Activated CD8-positive, alpha-beta memory T cell treated with anti-CD3 and anti-CD28 coated beads for 24 hours (primary cell): ENCODE results near the gene ATM.
"Not testable (repeated sequence)": the region's sequence is repeated elsewhere in the genome, so short reads cannot be mapped to it uniquely, and the experiment has no call there.

ENCODE experiments used
- DNase-seq: peaks from one replicate; pipeline ENCODE4 v3.0.0-alpha.2; 2020

ATM gene

DNA sequence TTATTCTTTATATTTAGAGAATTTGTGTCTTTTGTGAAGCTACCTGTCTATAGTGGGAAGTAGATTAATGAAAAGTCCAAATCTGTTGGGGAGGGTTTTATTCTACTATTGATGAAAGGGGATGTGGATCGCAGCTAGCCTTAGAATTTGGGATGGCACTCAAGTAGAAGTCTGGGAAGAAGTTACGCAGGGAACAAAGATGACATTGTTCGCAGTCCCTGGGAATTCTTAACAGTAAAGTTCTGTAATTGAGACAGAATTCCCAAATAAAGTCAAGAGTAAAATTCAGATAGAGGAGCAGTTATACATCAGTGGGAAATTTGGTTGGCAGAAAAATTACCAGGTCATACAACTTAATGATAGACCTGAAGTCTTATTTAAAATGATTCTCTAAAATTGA lies 64.1 kb downstream of the ATM start:
- DNase-seq: no peak

DNA sequence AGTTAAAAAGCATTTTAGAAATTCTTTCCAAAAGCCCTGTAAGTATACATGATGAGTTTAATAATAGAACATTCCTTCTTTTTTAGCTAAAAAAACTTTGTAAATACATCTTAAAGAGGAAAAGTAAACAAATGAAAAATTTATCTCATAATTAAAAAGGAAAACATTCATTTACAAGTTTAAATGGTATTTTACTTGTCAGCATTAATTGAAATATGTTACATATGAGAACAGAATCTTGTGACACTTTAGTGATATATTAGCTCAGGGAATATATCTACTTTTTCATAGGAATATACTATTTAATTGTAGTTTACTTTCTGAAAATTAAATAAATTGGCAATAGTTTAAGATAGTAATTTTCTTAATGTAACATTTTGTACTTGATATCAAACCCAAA lies 66.2 kb downstream of the ATM start:
- not testable (repeated sequence) for DNase-seq

DNA sequence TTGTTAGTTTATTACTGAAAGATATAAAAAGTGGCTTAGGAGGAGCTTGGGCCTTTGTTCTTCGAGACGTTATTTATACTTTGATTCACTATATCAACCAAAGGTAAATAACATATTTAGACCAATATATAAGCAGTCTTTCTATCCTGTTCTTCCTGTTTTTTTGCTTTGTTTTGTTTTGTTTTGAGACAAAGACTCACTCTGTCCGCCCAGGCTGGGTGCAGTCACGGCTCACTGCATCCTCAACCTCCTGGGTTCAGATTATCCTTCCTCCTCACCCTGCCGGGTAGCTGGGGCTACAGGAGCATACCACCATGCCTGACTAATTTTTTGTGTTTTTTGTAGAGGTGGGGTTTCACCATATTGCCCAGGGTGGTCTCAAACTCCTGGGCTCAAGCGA lies 66.8 kb downstream of the ATM start:
- DNase-seq: no peak

DNA sequence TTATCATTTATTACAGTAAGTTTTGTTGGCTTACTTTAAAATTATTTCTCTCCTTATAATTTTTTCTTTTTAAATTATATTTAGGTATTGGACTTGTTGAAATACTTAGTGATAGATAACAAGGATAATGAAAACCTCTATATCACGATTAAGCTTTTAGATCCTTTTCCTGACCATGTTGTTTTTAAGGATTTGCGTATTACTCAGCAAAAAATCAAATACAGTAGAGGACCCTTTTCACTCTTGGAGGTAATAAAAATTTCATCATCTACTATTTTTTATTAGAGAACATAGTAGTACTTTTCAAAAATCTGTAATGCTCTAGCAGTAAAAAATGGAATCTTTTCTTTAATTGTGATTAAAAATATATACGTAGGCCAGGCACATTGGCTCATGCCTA lies 70.4 kb downstream of the ATM start:
- DNase-seq: no peak

DNA sequence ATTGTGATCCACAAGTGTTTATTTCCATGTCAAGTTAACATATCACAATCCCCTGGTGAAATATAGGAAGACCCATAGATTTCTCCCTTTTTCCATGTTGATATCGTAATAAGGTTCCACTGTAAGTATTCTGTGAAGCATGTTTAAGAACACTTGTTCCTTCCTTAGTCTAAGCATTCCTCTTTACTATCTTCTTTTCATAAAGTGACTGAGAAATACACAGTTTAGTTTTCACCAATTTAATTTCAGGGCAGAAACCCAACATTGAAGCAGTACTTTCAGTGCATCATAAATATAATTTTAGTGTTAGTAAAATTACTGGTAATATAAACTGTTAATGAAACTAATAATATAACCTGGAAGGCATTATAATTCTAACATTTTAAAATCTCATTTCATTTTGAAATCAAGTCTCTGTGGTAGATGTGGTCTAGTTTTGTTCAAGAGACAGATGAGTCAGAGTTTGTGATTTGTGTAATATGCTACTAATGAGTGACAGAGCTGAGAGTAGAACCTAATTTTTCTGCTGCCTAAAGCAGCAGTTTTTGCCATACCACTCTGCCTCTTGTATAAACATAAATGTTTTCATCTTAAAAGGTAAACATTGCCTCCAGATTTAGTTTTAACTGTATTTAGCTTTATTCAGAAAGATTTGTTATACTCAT lies 79.4 kb downstream of the ATM start:
- no peak for DNase-seq

DNA sequence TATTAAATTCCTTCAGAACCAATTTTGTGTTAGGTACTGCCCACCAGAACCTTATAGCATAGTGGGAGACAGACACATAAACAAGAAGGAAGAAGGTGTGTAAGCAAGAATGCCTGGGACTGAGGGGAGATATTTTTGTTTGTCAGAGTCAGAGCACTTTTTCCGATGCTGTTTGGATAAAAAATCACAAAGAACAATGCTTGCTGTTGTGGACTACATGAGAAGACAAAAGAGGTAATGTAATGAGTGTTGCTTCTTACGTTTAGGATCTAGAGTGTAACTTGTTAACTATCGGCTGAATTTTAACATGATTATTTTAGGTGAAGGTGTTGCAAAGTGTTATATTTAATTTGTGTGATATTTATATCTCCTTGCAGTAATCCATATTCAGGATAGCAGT lies 84.9 kb downstream of the ATM start:
- DNase-seq: no peak

DNA sequence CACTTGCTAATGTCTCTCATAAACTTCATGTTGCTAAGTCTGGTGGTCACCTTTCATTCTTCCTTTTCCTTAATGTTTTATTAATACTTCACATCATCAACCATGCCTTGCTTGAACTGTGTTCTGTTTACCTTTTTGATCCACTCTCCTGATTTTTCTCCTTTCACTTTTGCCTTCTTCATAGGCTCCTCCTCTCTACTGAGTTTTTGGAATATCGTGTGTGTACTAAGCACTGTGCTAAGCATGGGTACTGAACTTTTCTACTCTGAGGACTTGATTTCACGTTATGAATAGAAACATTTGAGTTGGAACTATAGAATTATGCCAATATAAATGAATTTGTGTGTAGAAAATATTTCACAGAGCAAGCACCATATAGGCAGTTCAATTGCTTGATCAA lies 90.6 kb downstream of the ATM start:
- DNase-seq: no peak

DNA sequence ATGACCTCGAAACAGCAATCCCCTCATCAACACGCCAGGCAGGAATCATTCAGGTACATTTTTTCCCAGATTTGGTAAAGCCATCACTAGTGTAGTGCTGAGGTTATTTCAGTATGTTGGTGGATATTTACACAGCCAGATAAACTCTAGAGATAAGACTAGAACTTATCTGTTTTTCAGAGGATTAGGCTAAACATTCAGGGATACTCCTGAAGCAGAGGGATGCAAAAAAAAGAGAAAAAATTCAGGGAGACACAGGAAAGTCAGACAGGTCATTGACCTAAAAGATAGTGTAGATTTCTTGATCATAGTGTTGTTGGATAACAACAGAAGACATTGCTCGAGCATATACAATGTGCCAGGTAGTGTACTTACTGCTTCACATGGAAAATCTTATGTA lies 93.2 kb downstream of the ATM start:
- no peak for DNase-seq

DNA sequence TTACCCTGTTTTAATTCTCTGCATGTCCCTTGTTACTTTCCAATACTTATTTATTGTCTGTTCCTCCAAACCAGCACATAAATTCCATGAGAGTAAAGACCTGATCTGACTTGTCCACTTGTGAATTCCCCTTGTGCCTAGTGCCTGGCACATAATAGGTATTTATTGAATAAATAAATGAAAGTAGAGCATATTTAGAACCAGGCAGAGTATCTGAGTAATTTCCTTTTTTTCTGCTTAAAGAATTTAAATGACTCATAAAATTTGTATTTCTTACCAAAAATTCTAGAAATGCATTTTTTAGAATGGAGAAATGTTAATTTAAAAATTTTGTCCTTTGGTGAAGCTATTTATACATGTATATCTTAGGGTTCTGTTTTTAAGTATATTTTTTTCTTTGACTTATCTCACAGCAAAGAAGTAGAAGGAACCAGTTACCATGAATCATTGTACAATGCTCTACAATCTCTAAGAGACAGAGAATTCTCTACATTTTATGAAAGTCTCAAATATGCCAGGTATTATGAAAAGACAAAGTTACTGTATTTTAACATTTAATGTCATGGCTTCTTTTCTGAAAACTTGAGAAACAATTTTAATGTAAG lies 96.8 kb downstream of the ATM start:
- no peak for DNase-seq

DNA sequence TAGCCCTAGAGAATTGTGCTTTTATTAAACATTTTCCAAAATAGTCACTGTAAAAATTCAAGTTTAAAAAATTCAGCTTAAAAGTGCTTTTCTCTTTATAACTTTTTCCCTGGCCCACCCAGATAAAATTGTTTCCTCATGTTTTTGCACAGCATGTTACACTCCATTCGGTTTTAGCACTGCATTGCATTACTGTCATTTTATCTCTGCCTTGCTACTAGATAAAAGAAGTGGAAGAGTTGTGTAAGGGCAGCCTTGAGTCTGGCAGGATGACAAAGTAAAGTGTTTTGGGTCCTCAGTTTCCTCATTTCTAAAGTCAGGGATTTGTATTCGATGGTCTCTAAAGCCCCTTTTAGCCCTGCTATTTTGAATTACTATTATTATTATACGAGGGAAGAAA lies 99.8 kb downstream of the ATM start:
- DNase-seq: no peak

DNA sequence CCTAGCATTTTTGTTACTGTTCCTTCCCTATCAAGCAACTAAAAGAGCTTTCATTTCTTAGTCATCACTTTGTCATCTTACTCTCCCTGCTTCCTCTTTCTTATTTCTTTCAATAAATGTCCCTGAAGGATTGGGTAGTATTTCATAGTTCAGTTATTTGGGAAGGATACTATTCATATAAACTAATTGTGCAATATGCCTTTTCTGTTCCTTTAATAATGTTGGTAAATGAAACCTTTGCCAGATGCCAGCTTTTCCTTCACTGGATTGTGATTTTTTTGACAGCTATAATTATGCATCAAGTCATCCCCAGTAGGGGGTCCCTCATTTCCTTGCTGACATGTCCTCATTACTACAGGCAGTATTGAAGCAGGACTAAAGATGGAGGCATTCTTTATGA lies 101.7 kb downstream of the ATM start:
- DNase-seq: no peak

DNA sequence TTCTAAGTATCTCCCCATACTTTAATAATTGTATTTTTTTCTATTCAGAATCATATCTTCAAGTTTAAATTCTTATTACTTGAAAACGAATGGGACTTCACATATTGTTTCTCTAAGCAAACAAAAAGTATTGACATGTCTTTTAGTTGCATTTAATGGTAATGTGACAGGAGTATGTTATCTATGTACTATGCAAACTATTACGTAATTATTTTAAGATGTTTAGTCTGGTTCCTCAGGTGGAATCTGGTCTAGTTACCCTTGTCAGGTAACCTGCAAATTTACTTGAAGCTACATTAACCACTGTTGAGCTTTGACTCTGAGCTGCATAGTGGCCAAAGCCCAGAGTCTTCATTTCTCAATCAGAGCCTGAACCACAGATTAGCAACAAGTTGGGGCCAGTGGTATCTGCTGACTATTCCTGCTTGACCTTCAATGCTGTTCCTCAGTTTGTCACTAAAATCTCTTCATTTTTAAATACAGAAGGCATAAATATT lies 110.6 kb downstream of the ATM start:
- no peak for DNase-seq

DNA sequence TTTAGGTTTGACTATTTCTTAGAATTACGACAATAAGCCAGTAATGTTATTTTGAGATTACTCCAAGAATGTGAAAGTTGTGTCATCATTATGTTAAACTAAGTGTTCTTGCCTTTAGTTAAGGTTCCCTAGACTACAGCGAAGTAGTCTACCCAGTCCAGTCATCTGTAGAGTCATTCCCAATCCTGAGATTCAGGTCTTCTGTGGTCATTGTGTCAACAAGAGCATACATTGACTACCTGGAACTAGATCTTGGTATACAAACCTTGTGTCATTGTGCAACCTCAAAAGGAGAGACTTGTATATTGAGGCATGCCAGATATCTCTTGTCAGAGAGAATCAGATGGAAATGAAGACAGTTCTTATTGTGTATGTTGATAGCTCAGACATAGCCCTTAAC lies 115.9 kb downstream of the ATM start:
- DNase-seq: no peak

DNA sequence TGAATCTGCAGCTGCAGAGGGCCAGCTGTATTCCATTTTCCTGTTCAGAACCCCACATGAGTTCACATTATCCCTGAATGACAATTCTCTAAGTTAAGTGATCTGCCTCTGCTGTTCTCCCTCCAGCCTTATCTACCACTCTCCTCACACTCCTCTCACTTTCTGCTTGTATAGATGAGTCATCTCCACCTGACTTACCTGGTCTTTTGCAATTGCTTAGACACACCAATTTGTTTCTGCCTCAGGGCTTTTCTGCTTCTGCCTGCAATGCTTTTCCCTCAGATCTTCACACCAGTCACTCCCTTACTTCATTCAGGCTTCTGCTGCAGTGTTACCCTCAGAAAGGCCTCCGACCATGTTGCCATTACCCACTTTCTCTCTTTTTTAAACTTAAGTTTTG lies 118.1 kb downstream of the ATM start:
- DNase-seq: no peak

DNA sequence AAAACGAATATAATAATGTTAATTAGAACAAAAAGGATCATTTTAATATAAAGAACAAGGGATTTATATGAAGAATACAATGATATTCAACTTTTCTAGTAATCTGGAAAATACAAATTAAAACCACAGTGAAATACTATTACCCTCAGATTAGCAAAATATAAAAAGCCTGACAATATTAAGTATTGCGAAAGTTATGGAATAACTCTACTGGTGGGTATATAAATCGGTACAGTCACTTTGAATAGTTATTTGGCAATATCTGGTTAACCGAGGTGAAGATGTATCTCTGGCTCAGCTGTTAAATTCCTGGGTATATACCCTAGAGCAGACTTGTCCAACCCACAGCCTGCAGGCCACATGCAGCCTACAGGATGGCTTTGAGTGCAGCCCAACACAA lies 118.8 kb downstream of the ATM start:
- DNase-seq: no peak

DNA sequence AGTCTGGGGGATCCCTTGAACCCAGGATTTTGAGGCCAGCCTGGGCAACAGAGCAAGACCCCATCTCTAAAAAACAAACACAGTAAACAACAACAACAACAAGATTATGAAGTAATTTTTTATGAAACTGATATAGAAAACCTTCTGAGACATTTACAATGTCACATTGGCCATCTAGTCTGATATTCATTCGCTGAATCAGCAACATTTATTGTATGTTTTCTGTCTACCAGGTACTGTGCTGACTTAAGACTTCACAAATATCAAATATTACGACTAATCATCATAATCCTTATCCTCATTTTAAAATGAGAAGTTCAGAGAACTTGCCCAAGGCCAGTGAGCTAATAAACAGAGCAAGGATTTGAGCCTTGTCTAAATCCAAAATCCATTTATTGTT lies 120.8 kb downstream of the ATM start:
- DNase-seq: no peak

DNA sequence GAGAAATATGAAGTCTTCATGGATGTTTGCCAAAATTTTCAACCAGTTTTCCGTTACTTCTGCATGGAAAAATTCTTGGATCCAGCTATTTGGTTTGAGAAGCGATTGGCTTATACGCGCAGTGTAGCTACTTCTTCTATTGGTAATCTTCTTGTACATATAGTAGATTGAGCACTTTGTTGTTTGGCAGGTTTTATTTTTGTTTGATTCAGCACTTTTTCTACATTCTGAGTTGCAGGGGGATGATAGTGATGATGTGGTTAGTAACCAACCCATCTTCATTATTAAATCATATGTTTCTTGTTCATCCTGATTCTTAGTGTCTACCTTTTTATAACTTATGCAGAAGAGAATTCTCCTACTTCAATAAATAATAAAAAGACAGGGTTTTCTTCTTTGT lies 122.9 kb downstream of the ATM start:
- no peak for DNase-seq

DNA sequence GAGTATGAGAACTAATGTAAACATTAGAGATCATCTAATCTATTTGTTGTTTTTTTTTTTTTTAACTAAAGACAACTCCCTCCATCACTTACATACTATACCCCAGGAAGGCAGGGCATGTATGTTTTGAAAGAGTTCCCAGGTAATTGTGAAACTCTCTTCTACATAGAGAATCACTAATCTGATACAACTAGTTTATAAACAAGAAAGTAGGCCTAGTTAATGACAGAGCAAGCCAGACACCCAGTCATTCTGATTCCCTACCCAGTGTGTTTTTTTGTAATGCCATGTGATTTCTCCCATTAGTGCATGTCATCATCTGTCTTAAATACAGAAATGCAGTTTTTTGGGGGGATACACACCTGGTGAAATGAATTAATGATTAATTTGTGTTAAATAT lies 123.6 kb downstream of the ATM start:
- DNase-seq: no peak

DNA sequence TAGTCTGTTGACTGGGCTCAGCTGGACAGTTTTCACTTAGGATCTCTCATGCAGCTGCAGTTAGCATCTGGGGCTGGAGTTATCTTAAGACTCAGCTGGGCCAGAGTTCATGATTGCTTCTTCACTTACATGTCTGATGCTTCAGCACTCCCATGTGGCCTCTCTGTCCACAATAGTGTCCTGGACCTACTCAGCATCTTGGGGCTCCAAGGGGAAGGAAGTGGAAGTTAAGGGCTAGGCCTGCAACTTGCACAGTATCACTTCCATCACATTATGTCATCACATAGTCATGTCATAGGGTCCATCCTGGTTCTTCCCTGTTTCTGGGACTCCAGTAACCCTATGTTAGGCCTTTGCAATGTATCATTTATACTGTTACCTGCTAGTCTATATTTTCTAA lies 128.6 kb downstream of the ATM start:
- DNase-seq: no peak

DNA sequence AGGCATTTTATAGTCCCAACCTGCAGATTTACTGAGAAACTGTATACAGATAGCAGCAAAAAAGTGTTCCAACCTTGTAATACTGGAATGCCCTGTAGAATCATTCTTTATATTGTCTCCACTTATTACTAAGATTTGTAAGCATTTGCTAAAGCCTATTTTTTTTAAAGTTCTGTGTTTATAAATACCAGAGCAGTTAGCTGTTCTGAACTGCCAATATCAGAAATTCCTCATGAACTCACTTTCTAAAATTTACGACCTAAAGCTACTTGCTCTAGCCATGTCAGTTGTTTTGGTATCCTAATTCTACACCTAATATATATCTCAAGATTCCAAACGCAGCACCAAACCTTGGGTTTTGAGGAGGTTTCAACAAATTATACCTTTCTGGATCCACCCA lies 141.3 kb downstream of the ATM start:
- DNase-seq: no peak

DNA sequence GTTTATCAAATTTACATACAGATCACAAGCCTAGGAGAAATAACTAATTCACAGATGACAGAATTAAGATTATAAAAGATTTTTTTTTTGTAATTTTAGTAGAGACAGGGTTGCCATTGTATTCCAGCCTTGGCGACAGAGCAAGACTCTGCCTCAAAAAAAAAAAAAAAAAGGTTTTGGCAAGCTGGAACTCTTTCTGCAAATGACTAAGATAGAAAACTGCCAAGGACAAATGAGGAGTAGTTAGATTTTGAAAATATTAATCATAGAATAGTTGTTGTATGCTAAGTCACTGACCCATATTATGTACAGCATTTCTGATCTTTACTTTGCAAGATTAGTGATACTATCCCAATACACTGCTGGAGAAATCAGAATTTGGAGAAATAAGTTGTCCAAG lies 145.3 kb downstream of the ATM start:
- DNase-seq: no peak

DNA sequence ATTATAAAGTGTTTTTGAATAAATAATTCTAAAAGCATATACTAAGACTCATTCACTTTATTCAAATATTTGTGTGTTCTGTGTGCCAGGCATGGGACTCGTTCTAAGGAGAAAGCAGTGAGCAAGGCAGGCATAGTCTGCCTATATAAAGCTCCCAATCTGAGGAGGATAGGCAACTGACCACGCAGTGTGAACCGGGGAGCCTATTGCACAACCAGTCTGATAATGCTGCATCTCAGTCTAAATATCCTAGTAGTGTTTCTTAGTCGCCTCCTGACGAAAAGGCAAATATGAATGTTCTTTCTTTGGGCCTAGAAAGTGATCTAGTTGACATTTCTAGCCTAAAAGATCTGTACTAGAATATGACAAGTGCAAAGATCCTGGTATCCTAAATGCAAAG lies 146.2 kb downstream of the ATM start:
- no peak for DNase-seq

DNA sequence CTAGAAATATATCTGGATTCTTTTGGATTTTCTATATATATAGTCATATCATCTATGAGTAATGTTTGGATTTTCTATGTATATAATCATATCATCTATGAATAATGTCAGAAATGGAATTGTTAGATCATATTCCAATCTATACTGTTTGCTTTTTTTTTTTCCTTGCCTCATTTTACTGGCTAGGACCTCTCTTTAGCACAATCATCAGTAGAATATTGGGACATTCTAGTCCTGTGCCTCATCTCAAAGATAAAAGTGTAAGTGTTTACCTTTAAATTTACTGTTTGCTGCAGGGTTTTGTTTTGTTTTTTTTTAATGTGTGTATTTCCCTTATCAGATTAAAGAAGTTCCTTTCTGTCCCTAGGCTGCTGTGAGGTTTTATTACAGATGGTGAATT lies 147.4 kb downstream of the ATM start:
- no peak for DNase-seq

DNA sequence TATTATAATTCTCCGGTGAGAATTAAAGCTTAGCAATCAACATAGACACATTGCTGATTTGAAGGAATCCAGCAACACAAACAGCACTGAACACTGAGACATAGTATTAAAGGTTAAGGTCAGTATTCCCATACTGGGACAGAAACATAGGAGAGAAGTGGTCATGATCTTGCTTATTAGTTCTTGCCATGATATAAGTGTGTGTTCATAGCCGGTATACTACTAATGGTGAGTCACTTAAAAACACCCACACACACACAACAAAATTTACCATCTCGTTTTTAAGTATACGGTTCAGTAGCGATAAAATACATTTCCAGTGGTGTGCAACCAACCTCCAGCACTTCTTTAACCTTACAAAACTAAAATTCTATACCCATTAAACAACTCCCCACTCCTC lies 148.1 kb downstream of the ATM start:
- DNase-seq: no peak

DNA sequence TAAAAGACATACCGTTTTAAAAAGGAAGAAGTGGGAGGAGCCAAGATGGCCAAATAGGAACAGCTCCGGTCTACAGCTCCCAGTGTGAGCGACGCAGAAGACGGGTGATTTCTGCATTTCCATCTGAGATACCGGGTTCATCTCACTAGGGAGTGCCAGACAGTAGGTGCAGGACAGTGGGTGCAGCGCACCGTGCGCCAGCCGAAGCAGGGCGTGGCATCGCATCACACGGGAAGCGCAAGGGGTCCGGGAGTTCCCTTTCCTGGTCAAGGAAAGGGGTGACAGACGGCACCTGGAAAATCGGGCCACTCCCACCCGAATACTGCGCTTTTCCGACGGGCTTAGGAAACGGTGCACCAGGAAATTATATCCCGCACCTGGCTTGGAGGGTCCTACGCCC lies 150.6 kb downstream of the ATM start:
- DNase-seq: not testable (repeated sequence)
